Duodenal mucosa (tissue), 2 donors: ENCODE data around the gene FBLN7.

ENCODE experiments used
- H3K27ac ChIP-seq: one replicate; pipeline ENCODE4 v1.7.0; 2013; ENCODE audit warnings: low read depth, low read length
- H3K27me3 ChIP-seq, 2 donors: one replicate each; pipeline ENCODE4 v1.7.0; 2013; ENCODE audit warnings: low read length in 2 of 2, control low read depth in 1 of 2; ENCODE audit not compliant: insufficient read depth in 2 of 2, control insufficient read depth in 1 of 2
- H3K36me3 ChIP-seq, 2 donors: one replicate each; pipeline ENCODE4 v1.7.0; 2013; ENCODE audit warnings: low read length in 2 of 2, control low read depth in 1 of 2; ENCODE audit not compliant: insufficient read depth in 2 of 2, control insufficient read depth in 1 of 2
- H3K4me1 ChIP-seq, 2 donors: one replicate each; pipeline ENCODE4 v1.7.0; 2013; ENCODE audit warnings: low read length in 2 of 2, control low read depth in 1 of 2; ENCODE audit not compliant: insufficient read depth in 2 of 2, control insufficient read depth in 1 of 2
- H3K4me3 ChIP-seq, 2 donors: one replicate each; pipeline ENCODE4 v1.7.0; 2013; ENCODE audit warnings: low read length in 2 of 2, low read depth in 1 of 2
- H3K9ac ChIP-seq, 2 donors: one replicate each; pipeline ENCODE4 v1.7.0; 2013; ENCODE audit warnings: low read length in 2 of 2, low read depth in 1 of 2
- H3K9me3 ChIP-seq, 2 donors: one replicate each; pipeline ENCODE4 v1.7.0; 2013; ENCODE audit warnings: low read length in 2 of 2, control low read depth in 1 of 2; ENCODE audit not compliant: control insufficient read depth in 1 of 2

Gene FBLN7

DNA sequence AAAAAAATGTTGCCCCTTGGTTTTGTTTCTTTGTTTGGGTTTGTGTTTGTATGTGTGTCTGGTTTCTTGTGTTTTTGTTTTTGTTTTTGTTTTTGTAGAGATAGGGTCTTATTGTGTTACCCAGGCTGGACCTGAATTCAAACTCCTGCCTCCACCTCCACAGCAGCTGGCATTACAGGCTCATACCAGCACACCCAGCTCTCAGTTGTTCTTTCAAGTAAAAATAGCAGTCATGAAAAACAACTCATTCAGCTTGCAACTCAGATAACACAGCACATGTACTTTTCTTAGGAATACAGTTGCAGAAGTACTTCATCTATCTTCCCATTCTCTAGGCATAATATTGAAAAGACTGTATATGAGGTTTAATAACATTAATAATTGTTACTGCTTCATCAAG is 79.7 kb downstream of the FBLN7 start:
- peaks cover 3 to 12% of the 10 kb centered on the region in 2 donors for H3K9me3 ChIP-seq
- H3K4me1 ChIP-seq, result no peaks in the 10 kb centered on the region
- H3K4me3 ChIP-seq, result no peak overlapping the region
- H3K27me3 ChIP-seq, result no peaks in the 10 kb centered on the region
- H3K9ac ChIP-seq, result no peak overlapping the region
- peaks cover 9 to 15% of the 10 kb centered on the region in 2 donors for H3K36me3 ChIP-seq
- no peak overlapping the region for H3K27ac ChIP-seq

DNA sequence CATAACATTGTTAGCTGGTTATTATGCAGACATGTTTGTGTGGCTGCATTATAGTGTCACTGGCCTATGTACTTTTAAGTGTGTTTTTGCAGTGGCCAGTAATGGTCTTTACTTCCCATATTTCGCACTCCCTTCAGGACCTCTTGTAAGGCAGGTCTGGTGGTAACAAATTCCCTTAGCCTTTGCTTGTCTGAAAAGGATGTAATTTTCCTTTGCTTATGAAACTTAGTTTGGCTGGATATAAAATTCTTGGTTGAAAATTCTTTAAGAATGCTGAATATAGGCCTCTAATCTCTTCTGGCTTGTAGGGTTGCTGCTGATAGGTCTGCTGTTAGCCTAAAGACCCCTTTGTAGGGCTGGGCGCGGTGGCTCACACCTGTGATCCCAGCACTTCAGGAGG is 82.0 kb downstream of the FBLN7 start:
- H3K4me1 ChIP-seq, result no peaks in the 10 kb centered on the region
- no peaks in the 10 kb centered on the region for H3K27me3 ChIP-seq
- peaks cover 3 to 12% of the 10 kb centered on the region in 2 donors for H3K9me3 ChIP-seq
- H3K27ac ChIP-seq, result no peak overlapping the region
- no peak overlapping the region for H3K9ac ChIP-seq
- H3K4me3 ChIP-seq, result no peak overlapping the region
- peaks cover 9 to 10% of the 10 kb centered on the region in 2 donors for H3K36me3 ChIP-seq

DNA sequence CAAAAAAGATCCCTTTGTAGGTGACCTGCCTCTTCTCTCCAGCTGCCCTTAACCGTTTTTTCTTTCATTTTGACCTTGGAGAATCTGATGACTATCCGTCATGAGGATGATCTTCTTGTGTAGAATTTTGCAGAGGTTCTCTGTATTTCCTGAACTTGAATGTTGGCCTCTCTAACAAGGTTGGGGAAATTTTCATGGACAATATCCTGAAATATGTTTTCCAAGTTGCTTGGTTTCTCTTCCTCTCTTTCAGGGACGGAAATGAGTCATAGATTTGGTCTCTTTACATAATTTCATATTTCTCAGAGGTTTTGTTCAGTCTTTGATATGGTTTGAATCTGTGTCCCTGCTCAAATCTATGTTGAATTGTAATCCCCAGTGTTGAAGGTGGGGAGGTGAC is 82.6 kb downstream of the FBLN7 start:
- H3K27me3 ChIP-seq, result no peaks in the 10 kb centered on the region
- H3K9me3 ChIP-seq, result peaks cover 3 to 12% of the 10 kb centered on the region in 2 donors
- no peak overlapping the region for H3K27ac ChIP-seq
- no peaks in the 10 kb centered on the region for H3K4me1 ChIP-seq
- H3K4me3 ChIP-seq, result no peak overlapping the region
- peaks cover 8 to 9% of the 10 kb centered on the region in 2 donors for H3K36me3 ChIP-seq
- H3K9ac ChIP-seq, result no peak overlapping the region

GRCh38 chr2:112229348-112229747 is 91.2 kb downstream of the FBLN7 start:
- H3K36me3 ChIP-seq, result peaks cover 0 to 2% of the 10 kb centered on the region in 2 donors
- no peaks in the 10 kb centered on the region for H3K9me3 ChIP-seq
- H3K4me1 ChIP-seq, result no peaks in the 10 kb centered on the region
- H3K27me3 ChIP-seq, result no peaks in the 10 kb centered on the region
- H3K27ac ChIP-seq, result no peak overlapping the region
- no peak overlapping the region for H3K4me3 ChIP-seq
- H3K9ac ChIP-seq, result no peak overlapping the region

GRCh38 chr2:112230371-112230770 is 92.2 kb downstream of the FBLN7 start:
- Histone ChIP-seq H3K9me3 (no peaks in the 10 kb centered on the region), H3K4me3 (no peak overlapping the region), H3K27ac (no peak overlapping the region), H3K36me3 (peaks cover 0 to 2% of the 10 kb centered on the region in 2 donors), H3K9ac (no peak overlapping the region), H3K27me3 (no peaks in the 10 kb centered on the region), H3K4me1 (no peaks in the 10 kb centered on the region)
